GM12878 (cell line): ENCODE data around the gene TRERF1. TPM values are rescaled to one million over a fixed set of nuclear protein-coding genes. Genes with fewer than 3 reads are reported as not detected.

Source experiments
- ATAC-seq: fragments of 200-7000 bp; cut with Tn5 transposase; 3 replicates; pipeline ENCODE4 v1.9.1; 2020; ENCODE audit warnings: mild to moderate bottlenecking, moderate library complexity
- BruUV-seq: library from RNA; stranded (reverse); fragments of 400-500 nt; replicated peaks from 2 replicates; lab custom pipeline; 2021; lab: Mats Ljungman, UMichigan
- CTCF ChIA-PET: fragments of 300-600 bp; sonication (Branson Sonifier 250); formaldehyde crosslinking; extraction: SDS; loops from one replicate; lab custom pipeline; 2021; ENCODE audit warnings: inconsistent platforms; lab: Yijun Ruan, JAX
- POLR2A ChIA-PET: fragments of 350-600 bp; formaldehyde crosslinking; extraction: SDS; loops from one replicate; lab custom pipeline; 2021; ENCODE audit warnings: inconsistent platforms; lab: Charles Lee
- RAD21 ChIA-PET: fragments of 300-600 bp; sonication (Branson Sonifier 250); formaldehyde crosslinking; loops from one replicate; lab custom pipeline; 2023; ENCODE audit warnings: antibody characterized with exemption; ENCODE audit not compliant: unreplicated experiment; lab: Charles Lee
- SMC1A ChIA-PET: fragments of 300-600 bp; sonication (Branson Sonifier 250); formaldehyde crosslinking; loops from one replicate; lab custom pipeline; 2023; ENCODE audit not compliant: unreplicated experiment, uncharacterized antibody; lab: Charles Lee
- DNase-seq: peaks from one replicate; pipeline ENCODE4 v3.0.0-alpha.2; 2011; ENCODE audit warnings: low read depth, low spot score
- FAIRE-seq: peaks from 3 replicates; lab custom pipeline; 2011; peaks lifted over from hg19 to GRCh38; lab: Jason Lieb, UNC
- H2AFZ ChIP-seq: 2 replicates; pipeline ENCODE4 v1.6.0; 2011; ENCODE audit warnings: low read depth, low read length, control low read depth; ENCODE audit not compliant: control insufficient read depth
- H3K27ac ChIP-seq: 2 replicates; pipeline ENCODE4 v1.5.1; 2011; ENCODE audit warnings: control low read depth; ENCODE audit not compliant: control insufficient read depth, insufficient read depth
- H3K27me3 ChIP-seq, 2 experiments: replicated peaks in 1 of 2; 2 replicates each; pipeline versions ENCODE4 v1.6.0 to v1.6.1; 2011; ENCODE audit warnings: low read length in 1 of 2; ENCODE audit not compliant: control insufficient read depth in 2 of 2, insufficient read depth in 2 of 2
- H3K36me3 ChIP-seq, 2 experiments: 2 replicates each; pipeline ENCODE4 v1.5.1; 2011; ENCODE audit warnings: low read length in 1 of 2; ENCODE audit not compliant: control insufficient read depth in 2 of 2, insufficient read depth in 2 of 2
- H3K4me1 ChIP-seq: 2 replicates; pipeline ENCODE4 v1.6.1; 2011; ENCODE audit warnings: mild to moderate bottlenecking, low read length, moderate library complexity, mixed read lengths; ENCODE audit not compliant: control insufficient read depth, insufficient read depth
- H3K4me2 ChIP-seq: 2 replicates; pipeline ENCODE4 v1.6.0; 2011; ENCODE audit warnings: control low read depth; ENCODE audit not compliant: control insufficient read depth, insufficient read depth
- H3K4me3 ChIP-seq: fragments of 200-600 bp; sonication (generic); 2 replicates; pipeline ENCODE4 v1.5.1; 2016
- H3K79me2 ChIP-seq: 2 replicates; pipeline ENCODE4 v1.6.0; 2011; ENCODE audit warnings: low read length; ENCODE audit not compliant: control insufficient read depth, insufficient read depth
- H3K9ac ChIP-seq: 2 replicates; pipeline ENCODE4 v1.8.0; 2011; ENCODE audit warnings: low read length, control low read depth, mixed read lengths; ENCODE audit not compliant: control insufficient read depth, insufficient read depth
- H3K9me3 ChIP-seq: replicated peaks from 3 replicates; pipeline ENCODE4 v1.5.1; 2011; ENCODE audit warnings: mild to moderate bottlenecking, low read length; ENCODE audit not compliant: control insufficient read depth, insufficient read depth
- H4K20me1 ChIP-seq: 2 replicates; pipeline ENCODE4 v1.6.0; 2011; ENCODE audit not compliant: control insufficient read depth, insufficient read depth
- BCL11A ChIP-seq: IDR thresholded peaks from 2 replicates; pipeline ENCODE4 v1.6.1; 2011; ENCODE audit warnings: low read depth, low read length
- BCL3 ChIP-seq: IDR thresholded peaks from 2 replicates; pipeline ENCODE4 v1.6.1; 2011; ENCODE audit warnings: borderline replicate concordance, low read depth, mild to moderate bottlenecking, moderate library complexity, low read length; ENCODE audit not compliant: insufficient read depth, poor library complexity, severe bottlenecking
- BHLHE40 ChIP-seq, 2 experiments: fragments of 450-650 bp in 1 of 2; IDR thresholded peaks; 2 replicates each; pipeline ENCODE4 v1.6.1; 2011 to 2017; ENCODE audit warnings: low read depth in 2 of 2, borderline replicate concordance in 1 of 2, improper control_type of control experiment in 1 of 2, low read length in 1 of 2, mild to moderate bottlenecking in 1 of 2
- CHD4 ChIP-seq: fragments of 200-600 bp; sonication (generic); IDR thresholded peaks from 2 replicates; pipeline ENCODE4 v1.6.1; 2016; ENCODE audit warnings: mild to moderate bottlenecking
- EED ChIP-seq: sonication (generic); IDR thresholded peaks from 2 replicates; pipeline ENCODE4 v1.6.1; 2016; ENCODE audit warnings: antibody characterized with exemption, low read depth
- ESRRA ChIP-seq: IDR thresholded peaks from 2 replicates; pipeline ENCODE4 v1.6.1; 2012; ENCODE audit warnings: mild to moderate bottlenecking, low read length, improper control_type of control experiment
- IKZF2 ChIP-seq, 2 experiments: fragments of 450-650 bp; IDR thresholded peaks; 2 replicates each; pipeline ENCODE4 v1.6.1; 2017; ENCODE audit warnings: mild to moderate bottlenecking in 2 of 2, moderate library complexity in 2 of 2
- MEF2B ChIP-seq: fragments of 450-650 bp; IDR thresholded peaks from 2 replicates; pipeline ENCODE4 v1.6.1; 2018; ENCODE audit warnings: mild to moderate bottlenecking, moderate library complexity; ENCODE audit not compliant: partially characterized antibody, poor library complexity, severe bottlenecking
- MTA3 ChIP-seq: IDR thresholded peaks from 2 replicates; pipeline ENCODE4 v1.6.1; 2012; ENCODE audit warnings: low read length, inconsistent platforms, borderline replicate concordance
- NFXL1 ChIP-seq: fragments of 450-650 bp; IDR thresholded peaks from 2 replicates; pipeline ENCODE4 v1.6.1; 2017; ENCODE audit warnings: antibody characterized with exemption, mild to moderate bottlenecking, borderline replicate concordance
- PBX3 ChIP-seq: IDR thresholded peaks from 2 replicates; pipeline ENCODE4 v1.6.1; 2011; ENCODE audit warnings: mild to moderate bottlenecking, low read depth, low read length, moderate library complexity; ENCODE audit not compliant: insufficient replicate concordance
- POU2F2 ChIP-seq: IDR thresholded peaks from 3 replicates; pipeline ENCODE4 v1.6.1; 2011; ENCODE audit warnings: low read depth, mild to moderate bottlenecking, low read length, borderline replicate concordance
- STAT3 ChIP-seq: IDR thresholded peaks from 2 replicates; pipeline ENCODE4 v1.6.1; 2011; ENCODE audit warnings: low read depth, low read length, improper control_type of control experiment
- TCF3 ChIP-seq: IDR thresholded peaks from 2 replicates; pipeline ENCODE4 v1.6.1; 2012; ENCODE audit warnings: low read depth, mild to moderate bottlenecking, low read length, borderline replicate concordance; ENCODE audit not compliant: insufficient read depth
- ZNF592 ChIP-seq: fragments of 450-650 bp; IDR thresholded peaks from 2 replicates; pipeline ENCODE4 v1.6.1; 2017; ENCODE audit warnings: mild to moderate bottlenecking, moderate library complexity
- WGBS: methylation state at CpG from one replicate; pipeline ENCODE4 v1.1.6; 2016; ENCODE audit warnings: low lambda C conversion rate; ENCODE audit not compliant: insufficient replicate concordance, insufficient coverage; ENCODE audit errors: missing lambda C conversion rate; 5-methylcytosine and 5-hydroxymethylcytosine counted together
- in situ Hi-C: fragments of 300-500 bp; cut with MboI; formaldehyde crosslinking; loops from 9 replicates; pipeline ENCODE4 v1.14.3; 2018; ENCODE audit warnings: mixed read lengths
- intact Hi-C: fragments of 100-400 bp; cut with micrococcal nuclease; formaldehyde crosslinking; loops from one replicate; pipeline ENCODE4 v1.14.2; 2022; ENCODE audit not compliant: unreplicated experiment
- polyA plus RNA-seq, 11 experiments: library from polyadenylated mRNA; depleted of rRNA in 4 of 11; unstranded in 6 of 11; stranded (reverse) in 5 of 11; fragments of >200 nt; fragmentation: Nextera tagmentation in 4 of 11; fragmentation: Illumina TruSeq in 1 of 11; extraction: Ambion mirVana in 4 of 11; extraction: Trizol in 1 of 11; gene quantifications; 1 replicate in 1 of 11; 2 replicates in 10 of 11; pipeline versions ENCODE4 v1.2.1 to v1.2.3, GENCODE V29; 2011 to 2016; ENCODE audit warnings: inconsistent platforms in 2 of 11, missing spikeins in 2 of 11, low read depth in 1 of 11
- total RNA-seq, 4 experiments: library from RNA; depleted of rRNA in 3 of 4; stranded (reverse); fragments of >200 nt in 3 of 4; fragmentation: Illumina TruSeq in 1 of 4; extraction: Trizol in 1 of 4; gene quantifications; 2 replicates each; pipeline versions ENCODE4 v1.2.1 to v1.2.3, GENCODE V29; 2013 to 2021

Gene TRERF1
- total and polyA plus RNA-seq, 10 of the 15 experiments (the other 5 are each of a cell fraction or from before 2014, with no cell fraction given): 2.2 to 19.4 (median 7.2) TPM

- no peak for TF ChIP-seq TCF3
- TF ChIP-seq NFXL1: no peak
- no peak for TF ChIP-seq ESRRA
- TF ChIP-seq IKZF2 (IDR thresholded peaks at IDR 0.05): no peak
- TF ChIP-seq BCL3: no peak
- no peak for TF ChIP-seq MTA3
Measured at GRCh38 chr6:42239736-42240375, 211.9 kb downstream of the TRERF1 start (continued).

- Histone ChIP-seq H2AFZ (no peak overlapping the region), H3K4me1 (peaks cover 36% of the 10 kb centered on the region), H4K20me1 (no peaks in the 10 kb centered on the region), H3K36me3 (peaks cover 0 to 2% of the 10 kb centered on the region in 2 experiments; a peak in 1 of 4 replicates), H3K9ac (no peak overlapping the region), H3K4me3 (no peak overlapping the region), H3K27me3 (no peaks in the 10 kb centered on the region), H3K79me2 (no peaks in the 10 kb centered on the region), H3K4me2 (no peak overlapping the region), H3K9me3 (no peaks in the 10 kb centered on the region), H3K27ac (peak overlapping the region; percentile 17; the same call in 1 of the 2 replicates)
- intact Hi-C loops (no loop called here), in situ Hi-C loops (no loop called here)
- WGBS: 100% methylated on average over 5 of the region's 5 CpGs
- ATAC-seq: no peak
- ChIA-PET RAD21 (interaction anchor here (1.2 kb wide), 1 partner anchor 308 kb away, joined by 7 read pairs; no protein-coding TSS in a partner anchor), CTCF (interaction anchor here (0.6 kb wide), 1 partner anchor 133 kb away, joined by 3 read pairs; no protein-coding TSS in a partner anchor), SMC1A (interaction anchor here (0.6 to 1.4 kb wide), 2 partner anchors 308 to 382 kb away, joined by 3 read pairs; no protein-coding TSS in a partner anchor), POLR2A (interaction anchor here (0.6 kb wide), 1 partner anchor 484 kb away, joined by 3 read pairs; no protein-coding TSS in a partner anchor)
- DNase-seq: no peak
- no TSS peak for BruUV-seq
- no peak for FAIRE-seq
- TF ChIP-seq POU2F2 (no peak), BCL11A (no peak), STAT3 (no peak), EED (no peak), ESRRA (no peak), ZNF592 (no peak), MEF2B (no peak), BHLHE40 (IDR thresholded peaks at IDR 0.05; ENCODE audit: borderline replicate concordance in 1 of 2, low read depth in 2 of 2, low read length in 1 of 2) (no peak), PBX3 (no peak), CHD4 (no peak)
Measured at GRCh38 chr6:42239333-42239732, 212.4 kb downstream of the TRERF1 start.
